ENCODE results near the gene APPBP2.
"Not testable (repeated sequence)": the region's sequence is repeated elsewhere in the genome, so short reads cannot be mapped to it uniquely, and the experiment has no call there.

The APPBP2 gene

GRCh38 chr17:60426596-60426995, 99.4 kb downstream of the APPBP2 start:
- no peak overlapping the region for H3K4me3 ChIP-seq (ENCODE audit: control insufficient read depth, low read depth, low read length)
- no peak for TF ChIP-seq CTCF (conservative IDR thresholded peaks at IDR 0.05; ENCODE audit: control insufficient read depth, insufficient read depth, low read depth, low read length)
- no peak for DNase-seq (ENCODE audit: low read depth)

- DNase-seq (ENCODE audit: low read depth) = no peak
- H3K4me3 ChIP-seq (ENCODE audit: control insufficient read depth, low read depth, low read length) = no peak overlapping the region
- no peak for TF ChIP-seq CTCF (conservative IDR thresholded peaks at IDR 0.05; ENCODE audit: control insufficient read depth, insufficient read depth, low read depth, low read length)
These were observed 100.4 kb downstream of the APPBP2 start for GRCh38 chr17:60425626-60426025.

- no peak for TF ChIP-seq CTCF (conservative IDR thresholded peaks at IDR 0.05; ENCODE audit: control insufficient read depth, insufficient read depth, low read depth, low read length)
- no peak for DNase-seq (ENCODE audit: low read depth)
- H3K4me3 ChIP-seq (ENCODE audit: control insufficient read depth, low read depth, low read length) = no peak overlapping the region
These were observed 102.2 kb downstream of the APPBP2 start for GRCh38 chr17:60423865-60424264.

GRCh38 chr17:60422162-60422665, 103.8 kb downstream of the APPBP2 start, which contains the start of gene CHCT1:
TSS of gene CHCT1 (plus strand) at chr17:60422489. CDS start at chr17:60422593, 104 bp downstream.
- peak within 1 kb of the TSS; percentile 47 for H3K4me3 ChIP-seq (ENCODE audit: control insufficient read depth, low read depth, low read length)
- no peak for DNase-seq (ENCODE audit: low read depth)
- no peak for TF ChIP-seq CTCF (conservative IDR thresholded peaks at IDR 0.05; ENCODE audit: control insufficient read depth, insufficient read depth, low read depth, low read length)

GRCh38 chr17:60421273-60422161, 104.5 kb downstream of the APPBP2 start:
- peak overlapping the region; percentile 47 for H3K4me3 ChIP-seq (ENCODE audit: control insufficient read depth, low read depth, low read length)
- DNase-seq (ENCODE audit: low read depth) = peak; percentile 44
- TF ChIP-seq CTCF (conservative IDR thresholded peaks at IDR 0.05; ENCODE audit: control insufficient read depth, insufficient read depth, low read depth, low read length) = peak; percentile 66

- not testable (repeated sequence) for H3K4me3 ChIP-seq (ENCODE audit: control insufficient read depth, low read depth, low read length); DNase-seq (ENCODE audit: low read depth)
These were observed 106.2 kb downstream of the APPBP2 start for GRCh38 chr17:60419875-60420274.

GRCh38 chr17:60419003-60419402, 107.0 kb downstream of the APPBP2 start:
- DNase-seq (ENCODE audit: low read depth); H3K4me3 ChIP-seq (ENCODE audit: control insufficient read depth, low read depth, low read length): not testable (repeated sequence)
